Thyroid gland (tissue), 4 donors: ENCODE results near the gene DMRT1.

Experiments used
- CTCF ChIP-seq, 6 experiments: fragments of 200-600 bp in 3 of 6; fragments of 450-650 bp in 3 of 6; sonication (generic) in 3 of 6; IDR thresholded peaks; one replicate each; pipeline ENCODE4 v1.5.1; 2016 to 2019; ENCODE audit warnings: antibody characterized with exemption in 6 of 6, mild to moderate bottlenecking in 2 of 6, inconsistent platforms in 1 of 6, moderate library complexity in 1 of 6
- POLR2A ChIP-seq, 2 donors: fragments of 450-650 bp; IDR thresholded peaks; one replicate each; pipeline ENCODE4 v1.6.1; 2017; ENCODE audit warnings: antibody characterized with exemption in 2 of 2, mild to moderate bottlenecking in 2 of 2, moderate library complexity in 1 of 2

- TF ChIP-seq CTCF (IDR thresholded peaks at IDR 0.05) (no peak), POLR2A (IDR thresholded peaks at IDR 0.05) (no peak)
These were observed 91.9 kb downstream of the DMRT1 start for GRCh38 chr9:933356-933755.
